DOHH2 (cell line): Measurements from ENCODE around the gene LRRFIP2.

Experiments used
- EZH2phosphoT487 ChIP-seq: fragments of 200-600 bp; sonication (generic); IDR thresholded peaks from 2 replicates; pipeline ENCODE4 v1.6.1; 2017; ENCODE audit warnings: borderline replicate concordance, mild to moderate bottlenecking, antibody characterized with exemption, low read length, moderate library complexity, mixed read lengths
- TF ChIP-seq, protein P1 (sequence below): fragments of 200-600 bp; sonication (generic); IDR thresholded peaks from one replicate; pipeline ENCODE4 v1.5.1; 2014; ENCODE audit warnings: antibody characterized with exemption, mild to moderate bottlenecking, low read depth, low read length; ENCODE audit not compliant: poor library complexity, severe bottlenecking

DNA sequence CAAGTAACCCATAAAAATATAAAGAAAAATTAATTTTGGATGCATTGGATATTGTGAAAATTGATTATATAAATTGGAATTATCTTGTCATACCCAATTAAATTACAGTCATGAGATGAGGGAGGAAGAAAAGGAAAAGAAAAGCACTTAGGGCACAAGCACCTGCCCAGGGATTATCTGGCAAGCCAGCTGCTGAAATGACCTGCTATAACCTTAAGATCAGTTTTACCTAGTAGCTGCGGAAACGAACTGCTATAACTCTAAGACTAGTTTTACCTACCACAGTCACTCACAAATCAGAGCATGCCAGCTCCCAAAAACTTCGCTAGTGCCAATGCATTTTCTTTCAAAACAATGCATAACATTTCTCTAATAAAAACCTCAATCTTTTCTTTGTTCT, 26.2 kb downstream of the LRRFIP2 start:
- TF ChIP-seq, protein P1, sequence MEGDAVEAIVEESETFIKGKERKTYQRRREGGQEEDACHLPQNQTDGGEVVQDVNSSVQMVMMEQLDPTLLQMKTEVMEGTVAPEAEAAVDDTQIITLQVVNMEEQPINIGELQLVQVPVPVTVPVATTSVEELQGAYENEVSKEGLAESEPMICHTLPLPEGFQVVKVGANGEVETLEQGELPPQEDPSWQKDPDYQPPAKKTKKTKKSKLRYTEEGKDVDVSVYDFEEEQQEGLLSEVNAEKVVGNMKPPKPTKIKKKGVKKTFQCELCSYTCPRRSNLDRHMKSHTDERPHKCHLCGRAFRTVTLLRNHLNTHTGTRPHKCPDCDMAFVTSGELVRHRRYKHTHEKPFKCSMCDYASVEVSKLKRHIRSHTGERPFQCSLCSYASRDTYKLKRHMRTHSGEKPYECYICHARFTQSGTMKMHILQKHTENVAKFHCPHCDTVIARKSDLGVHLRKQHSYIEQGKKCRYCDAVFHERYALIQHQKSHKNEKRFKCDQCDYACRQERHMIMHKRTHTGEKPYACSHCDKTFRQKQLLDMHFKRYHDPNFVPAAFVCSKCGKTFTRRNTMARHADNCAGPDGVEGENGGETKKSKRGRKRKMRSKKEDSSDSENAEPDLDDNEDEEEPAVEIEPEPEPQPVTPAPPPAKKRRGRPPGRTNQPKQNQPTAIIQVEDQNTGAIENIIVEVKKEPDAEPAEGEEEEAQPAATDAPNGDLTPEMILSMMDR: no peak
- TF ChIP-seq EZH2phosphoT487: no peak
